ENCODE results near the gene UBAC1.

DNA sequence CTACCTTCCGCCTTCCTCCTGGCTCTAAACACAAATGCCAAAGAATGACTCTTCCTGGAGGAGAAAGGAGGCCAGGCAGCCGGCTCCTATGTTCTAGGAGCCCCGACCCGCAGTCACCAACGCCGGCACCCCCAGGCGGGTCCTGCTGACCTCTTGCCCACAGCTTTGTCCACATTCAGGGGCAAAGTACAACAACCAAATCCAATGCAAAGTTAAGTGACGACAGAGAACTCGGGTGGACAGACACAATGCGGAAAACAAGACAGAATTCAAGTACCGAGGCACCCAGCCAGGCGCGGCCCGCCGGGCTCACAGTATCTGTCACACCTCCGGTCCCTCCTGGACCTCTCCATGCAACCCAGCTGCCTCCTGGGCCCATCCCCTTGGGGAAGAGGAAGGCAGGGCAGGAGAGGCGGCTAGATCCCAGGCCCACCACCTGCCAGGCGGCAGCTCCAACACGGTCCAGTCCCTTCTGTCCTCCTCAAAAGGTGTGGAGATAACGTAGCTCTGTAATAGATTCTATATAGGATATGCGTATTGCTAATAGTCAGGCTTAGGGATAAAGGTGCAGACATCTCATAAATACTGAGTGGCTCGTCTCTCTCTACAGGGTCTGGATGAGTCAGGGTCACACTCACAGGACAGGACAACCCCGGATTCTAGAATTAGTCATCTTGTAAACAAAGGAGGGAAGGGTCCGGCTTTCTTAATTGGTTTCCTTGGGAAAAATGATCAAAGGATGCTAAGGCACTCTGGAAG is 46.9 kb upstream of the UBAC1 start:
- TF ChIP-seq, protein P1, sequence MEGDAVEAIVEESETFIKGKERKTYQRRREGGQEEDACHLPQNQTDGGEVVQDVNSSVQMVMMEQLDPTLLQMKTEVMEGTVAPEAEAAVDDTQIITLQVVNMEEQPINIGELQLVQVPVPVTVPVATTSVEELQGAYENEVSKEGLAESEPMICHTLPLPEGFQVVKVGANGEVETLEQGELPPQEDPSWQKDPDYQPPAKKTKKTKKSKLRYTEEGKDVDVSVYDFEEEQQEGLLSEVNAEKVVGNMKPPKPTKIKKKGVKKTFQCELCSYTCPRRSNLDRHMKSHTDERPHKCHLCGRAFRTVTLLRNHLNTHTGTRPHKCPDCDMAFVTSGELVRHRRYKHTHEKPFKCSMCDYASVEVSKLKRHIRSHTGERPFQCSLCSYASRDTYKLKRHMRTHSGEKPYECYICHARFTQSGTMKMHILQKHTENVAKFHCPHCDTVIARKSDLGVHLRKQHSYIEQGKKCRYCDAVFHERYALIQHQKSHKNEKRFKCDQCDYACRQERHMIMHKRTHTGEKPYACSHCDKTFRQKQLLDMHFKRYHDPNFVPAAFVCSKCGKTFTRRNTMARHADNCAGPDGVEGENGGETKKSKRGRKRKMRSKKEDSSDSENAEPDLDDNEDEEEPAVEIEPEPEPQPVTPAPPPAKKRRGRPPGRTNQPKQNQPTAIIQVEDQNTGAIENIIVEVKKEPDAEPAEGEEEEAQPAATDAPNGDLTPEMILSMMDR (optimal IDR thresholded peaks at IDR 0.05 in 1 of 3, IDR thresholded peaks at IDR 0.05 in 1 of 3, conservative IDR thresholded peaks at IDR 0.05 in 1 of 3; ENCODE audit: extremely low read depth in 1 of 3, insufficient read depth in 2 of 3, low read length in 3 of 3), result no peak
- no peak for TF ChIP-seq EZH2 (IDR thresholded peaks at IDR 0.05; ENCODE audit: low read length)
